HG03095 (cell line): Measurements from ENCODE around the gene BMP6.

Experiments
- ATAC-seq: cut with Tn5 transposase; IDR thresholded peaks from one replicate; pipeline ENCODE4 v1.9.1; 2021; ENCODE audit warnings: moderate library complexity; ENCODE audit not compliant: unreplicated experiment

BMP6 gene

DNA sequence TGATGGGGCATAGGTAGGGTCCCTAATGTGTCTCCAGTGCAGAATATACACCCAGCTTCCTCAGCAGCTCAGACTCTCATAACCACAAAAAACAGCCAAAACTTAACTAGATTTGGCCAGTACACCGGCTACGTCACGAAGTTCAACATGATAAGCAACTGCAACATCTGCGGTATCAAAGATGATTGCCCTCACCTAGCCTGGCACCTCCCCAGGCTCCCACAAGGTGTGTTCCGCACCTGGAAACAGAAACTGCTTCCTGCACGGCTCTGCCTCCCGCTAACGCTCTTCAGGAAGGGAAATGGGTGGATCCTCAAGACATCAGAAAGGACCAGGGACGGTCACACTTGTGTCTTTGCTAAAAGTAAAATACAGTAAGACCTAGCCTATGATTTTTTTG lies 175.2 kb downstream of the BMP6 start:
- ATAC-seq = no peak

DNA sequence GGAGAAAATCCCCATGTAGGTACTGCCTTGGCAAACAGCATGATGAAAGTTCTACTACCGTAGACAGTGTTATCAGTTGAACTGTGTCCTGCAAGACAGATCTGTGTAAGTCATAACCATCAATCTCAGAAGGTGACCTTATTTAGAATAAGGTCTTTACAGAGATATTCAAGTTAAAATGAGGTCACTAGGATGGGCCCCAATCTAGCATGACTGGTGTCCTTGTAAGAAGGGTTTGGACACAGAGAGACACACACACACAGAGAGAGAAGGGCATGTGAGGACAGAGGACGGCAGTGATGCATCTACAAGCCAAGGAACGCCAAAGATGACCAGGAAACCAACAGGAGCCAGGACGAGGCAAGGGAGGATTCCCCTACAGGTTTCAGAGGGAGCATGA lies 175.9 kb downstream of the BMP6 start:
- no peak for ATAC-seq

DNA sequence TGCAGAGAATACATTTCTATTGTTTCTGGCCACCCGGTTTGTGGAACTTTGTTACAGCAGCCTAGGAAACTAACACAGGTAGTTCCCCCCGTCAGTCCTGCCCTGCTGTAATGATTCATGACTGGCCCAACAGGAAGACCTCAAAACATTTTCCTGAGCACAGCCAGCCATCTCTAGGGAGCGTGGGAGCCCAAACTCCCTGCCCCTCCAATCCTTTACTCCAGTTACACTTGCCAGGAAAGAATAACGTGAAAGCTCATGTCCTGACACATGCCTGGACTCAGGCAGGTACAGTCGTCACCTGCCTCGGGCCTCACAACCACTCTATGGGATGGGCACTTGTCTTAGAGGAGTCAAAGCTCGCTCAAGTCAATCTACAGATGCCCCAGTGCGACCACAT lies 176.3 kb downstream of the BMP6 start:
- no peak for ATAC-seq

DNA sequence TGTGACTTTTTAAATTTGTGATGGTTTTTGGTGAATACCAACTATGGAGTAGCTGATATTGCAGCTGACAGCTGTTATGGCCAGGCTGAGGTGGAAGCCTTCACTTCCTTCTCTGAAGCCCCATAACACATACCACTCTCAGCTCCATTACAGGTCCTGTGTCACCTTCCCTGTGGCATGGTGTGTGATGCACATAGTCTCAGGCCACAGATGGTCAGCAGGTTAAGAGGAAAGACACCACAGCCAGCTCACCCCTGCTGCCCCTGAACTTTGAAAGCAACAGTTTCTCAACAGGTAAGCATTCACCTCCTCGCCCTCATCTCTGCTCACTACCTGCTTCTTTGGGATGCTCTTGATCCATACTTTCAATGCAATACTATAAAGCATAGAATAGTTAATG lies 177.0 kb downstream of the BMP6 start:
- no peak for ATAC-seq

DNA sequence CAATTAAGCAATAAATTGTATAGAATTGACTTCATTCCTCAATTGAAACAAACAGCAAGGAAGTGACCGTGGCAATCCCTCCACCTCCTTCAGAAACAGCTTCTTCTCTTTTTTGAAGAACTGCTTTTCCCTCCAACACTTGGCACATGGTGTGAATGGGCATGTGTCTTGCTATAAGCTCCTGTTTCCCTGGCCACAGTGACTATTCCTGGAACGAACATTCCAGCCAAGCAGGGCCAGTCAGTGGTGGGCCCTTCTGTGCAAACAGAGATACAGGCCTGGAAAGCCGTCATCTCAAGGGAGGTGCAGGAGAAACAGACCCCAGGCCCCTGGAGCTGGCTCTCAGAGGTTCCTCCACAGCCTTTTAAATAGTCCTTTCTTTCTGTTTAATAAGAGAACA lies 177.8 kb downstream of the BMP6 start:
- ATAC-seq = no peak

DNA sequence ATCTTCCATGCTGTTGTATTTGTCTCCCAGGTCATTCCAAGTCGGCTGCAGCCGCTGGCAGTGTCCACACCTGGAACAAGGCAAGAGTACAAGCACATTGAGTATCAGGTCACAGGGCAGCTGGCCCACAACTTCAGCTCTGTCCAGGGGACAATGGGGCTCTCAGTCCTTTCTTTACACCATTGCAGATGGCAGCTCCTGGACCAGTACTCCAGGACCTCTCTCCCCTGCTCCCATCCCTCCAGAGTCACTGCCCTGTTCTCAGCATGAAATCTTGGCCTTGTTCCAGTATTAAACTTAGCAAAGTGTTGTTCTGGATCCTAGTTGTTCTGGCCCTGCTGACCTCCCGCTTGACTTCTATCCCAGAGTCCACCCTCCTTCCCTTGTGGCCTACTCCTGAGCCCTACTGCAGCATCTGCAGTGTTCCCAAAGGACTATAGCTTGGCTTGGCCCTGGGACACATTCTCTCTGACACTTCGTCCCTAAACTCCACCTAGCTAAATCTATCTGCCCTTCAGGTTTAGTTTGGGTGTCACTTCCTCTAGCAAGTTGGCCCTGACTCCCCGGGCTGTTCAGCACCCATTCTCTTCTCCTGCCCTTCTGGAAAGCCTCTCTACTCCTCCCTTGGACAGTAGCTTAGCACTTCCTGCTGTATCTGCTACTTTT lies 178.9 kb downstream of the BMP6 start:
- ATAC-seq = no peak

DNA sequence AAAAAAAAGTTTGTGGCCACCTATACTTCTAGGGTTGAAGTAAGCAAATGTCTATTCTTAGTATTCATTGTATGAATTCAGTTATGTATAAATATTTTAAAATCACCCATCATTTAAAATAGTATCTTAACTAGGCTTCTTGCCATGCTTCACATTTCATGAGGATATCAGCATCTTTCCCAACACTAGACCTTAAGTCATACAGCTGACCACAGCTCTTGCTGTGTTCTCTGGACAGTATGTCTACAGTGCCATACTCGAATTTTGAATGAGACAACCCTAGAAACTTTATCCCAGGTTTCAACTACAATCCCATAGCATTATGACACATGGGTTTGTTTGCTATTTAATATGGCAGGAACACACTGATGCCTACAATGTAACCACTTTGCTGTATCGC lies 179.5 kb downstream of the BMP6 start:
- no peak for ATAC-seq

DNA sequence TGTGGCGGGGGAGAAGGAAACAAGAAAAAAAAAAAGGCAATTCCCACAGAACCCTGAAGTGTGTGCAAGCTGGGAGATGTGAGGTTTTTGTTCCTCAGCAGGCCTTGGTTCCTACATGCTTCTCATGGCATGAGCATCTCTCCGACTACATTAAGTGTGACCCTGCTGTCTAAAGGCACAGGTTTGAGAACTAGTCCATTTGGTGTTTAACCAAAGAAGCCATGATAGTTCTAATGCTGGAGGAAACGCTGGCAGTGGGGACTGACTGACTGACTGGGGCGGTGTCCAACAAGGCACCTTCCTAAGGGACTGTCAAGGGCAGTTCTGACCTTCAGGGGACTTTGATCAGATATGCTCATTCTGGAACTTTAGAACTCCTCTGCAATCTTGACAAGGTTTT lies 180.8 kb downstream of the BMP6 start:
- ATAC-seq = no peak

DNA sequence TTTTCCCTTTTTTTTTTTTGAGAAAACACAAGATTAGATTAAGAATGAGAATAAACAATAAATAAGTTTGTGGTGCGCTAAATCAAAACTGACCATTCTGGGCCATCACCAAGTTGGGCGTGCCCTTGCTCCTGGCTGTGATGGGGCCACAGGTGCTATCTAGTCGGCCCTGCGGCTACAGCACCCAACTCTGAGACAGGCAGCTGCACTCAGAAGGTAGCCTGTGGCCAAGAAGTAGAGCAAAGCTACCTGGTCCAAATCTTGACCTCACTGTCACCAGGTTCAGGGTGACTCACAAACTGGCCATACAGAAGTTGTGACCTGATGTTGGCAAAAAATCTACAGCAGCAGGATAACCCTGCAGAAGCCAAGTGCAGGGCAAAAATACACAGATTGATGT lies 181.3 kb downstream of the BMP6 start:
- no peak for ATAC-seq

DNA sequence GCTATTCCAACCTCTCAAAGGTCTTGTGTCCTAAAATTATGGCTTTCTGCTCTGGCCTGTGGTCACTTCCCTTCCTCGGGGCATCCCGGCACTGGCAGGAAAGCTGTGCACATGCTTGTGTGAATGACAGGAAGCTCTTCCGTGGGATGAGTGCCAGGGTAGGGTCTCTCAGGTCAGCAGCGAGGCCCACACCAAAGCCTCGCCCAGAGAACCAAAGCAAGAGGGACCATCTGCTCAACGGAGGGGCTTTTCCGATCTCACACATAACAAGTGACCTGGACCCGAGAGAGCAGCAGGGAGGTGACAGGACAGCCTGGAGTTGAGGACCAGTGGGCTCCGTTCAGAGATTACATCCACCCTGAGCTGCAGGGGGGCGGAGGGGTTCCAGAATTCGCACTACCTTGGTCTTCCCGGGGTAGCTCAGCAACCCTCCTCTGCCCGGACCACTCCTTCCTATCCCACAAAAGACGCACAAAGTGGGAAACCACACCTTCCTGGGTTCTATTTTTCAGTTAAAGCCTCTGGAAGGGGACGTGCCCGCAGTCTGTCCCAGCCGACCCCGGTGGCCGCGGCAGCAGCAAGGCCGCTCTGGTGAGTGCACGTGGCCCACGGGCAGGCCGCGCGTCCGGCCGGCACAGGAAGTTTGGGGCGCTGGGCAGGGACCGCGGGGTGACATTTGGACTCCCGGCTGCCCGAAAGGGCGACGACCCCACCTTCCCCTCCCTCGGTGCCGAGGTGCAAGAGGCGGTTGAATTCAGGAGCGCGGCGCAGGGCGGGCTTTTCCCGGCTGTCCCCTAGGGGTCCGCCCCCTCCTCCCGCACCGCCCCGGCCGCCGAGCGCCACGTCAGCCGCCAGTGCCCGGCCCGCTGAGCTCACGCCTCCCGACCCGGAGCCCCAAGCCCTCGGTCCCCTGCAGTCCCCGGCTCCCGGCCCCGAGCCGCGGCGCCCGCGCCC lies 183.7 kb downstream of the BMP6 start:
- peak; percentile 20 for ATAC-seq

DNA sequence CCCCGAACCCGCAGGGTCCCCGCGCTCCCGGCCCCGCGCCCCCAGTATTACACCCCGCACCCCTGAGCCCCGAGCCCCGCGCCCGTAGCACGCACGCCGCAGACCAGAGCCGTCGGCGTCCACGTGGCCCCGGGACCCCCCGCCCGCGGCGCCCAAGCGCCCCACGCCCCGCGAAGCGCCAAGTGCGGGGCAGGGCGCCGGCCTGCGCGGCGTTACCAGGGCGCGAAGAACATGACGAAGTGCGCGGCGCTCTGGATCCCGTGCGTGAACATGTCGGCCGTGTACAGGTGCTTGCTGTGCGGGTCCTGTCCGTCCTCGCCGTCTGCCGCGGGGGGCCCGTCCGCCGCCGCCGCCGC lies 184.4 kb downstream of the BMP6 start:
- no peak for ATAC-seq

DNA sequence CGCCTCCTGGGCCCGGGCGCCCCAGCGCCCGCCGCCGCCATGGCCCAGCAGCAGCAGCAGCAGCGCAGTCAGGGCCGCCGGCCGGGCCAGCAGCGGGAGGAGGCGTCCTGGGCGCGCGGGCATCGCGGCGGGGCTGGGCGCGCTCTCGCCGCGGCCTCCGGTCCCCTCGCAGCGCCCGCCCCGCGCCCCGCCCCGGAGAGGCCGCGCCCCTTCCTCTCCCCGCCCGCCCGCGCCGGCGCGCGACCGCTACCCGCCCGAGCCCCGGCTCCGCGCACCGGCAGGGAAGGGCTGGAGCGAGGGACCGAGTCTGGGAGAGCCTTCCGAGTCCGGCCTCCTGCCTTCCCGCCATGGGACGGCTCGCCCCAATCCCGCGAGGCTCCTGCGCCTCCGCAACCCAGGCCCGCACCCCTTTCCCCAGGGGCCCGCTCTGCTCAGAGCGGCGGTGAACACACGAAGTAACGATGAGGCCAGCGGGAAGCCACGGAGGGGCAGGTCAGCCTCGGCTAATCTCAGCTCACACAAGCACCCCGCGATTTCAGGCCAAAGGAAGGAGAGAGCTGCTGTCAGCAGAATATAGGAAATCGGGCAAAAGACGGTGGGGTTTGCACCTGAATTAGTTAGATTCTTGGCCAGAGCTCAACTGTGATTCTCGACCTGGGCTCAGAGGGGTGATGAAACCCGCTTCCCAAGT lies 184.9 kb downstream of the BMP6 start, which contains the start of gene TXNDC5:
Gene TXNDC5 (minus strand): TSS at position 135 of the 691 bp plus-strand sequence. CDS start 12 bp downstream, at position 123.
- ATAC-seq = peak; percentile 68

DNA sequence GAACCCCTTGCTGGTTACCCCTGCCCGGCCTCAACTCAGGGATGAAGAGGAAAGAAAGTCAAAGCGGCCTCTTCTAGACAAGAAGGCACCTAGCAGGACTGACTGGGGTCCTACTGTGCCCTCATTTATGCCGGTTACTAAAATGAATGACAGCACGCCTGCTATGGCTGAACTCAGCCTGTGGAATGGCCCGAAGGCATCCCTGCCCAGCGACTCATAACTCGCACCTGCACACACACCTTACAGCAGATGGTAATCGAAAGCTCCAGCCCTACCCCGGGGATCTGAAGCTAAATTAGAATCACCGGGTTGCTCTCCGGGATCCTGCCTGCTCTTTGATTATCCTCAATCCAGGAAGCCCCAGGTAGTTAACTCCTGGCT lies 185.4 kb downstream of the BMP6 start:
- ATAC-seq = no peak

DNA sequence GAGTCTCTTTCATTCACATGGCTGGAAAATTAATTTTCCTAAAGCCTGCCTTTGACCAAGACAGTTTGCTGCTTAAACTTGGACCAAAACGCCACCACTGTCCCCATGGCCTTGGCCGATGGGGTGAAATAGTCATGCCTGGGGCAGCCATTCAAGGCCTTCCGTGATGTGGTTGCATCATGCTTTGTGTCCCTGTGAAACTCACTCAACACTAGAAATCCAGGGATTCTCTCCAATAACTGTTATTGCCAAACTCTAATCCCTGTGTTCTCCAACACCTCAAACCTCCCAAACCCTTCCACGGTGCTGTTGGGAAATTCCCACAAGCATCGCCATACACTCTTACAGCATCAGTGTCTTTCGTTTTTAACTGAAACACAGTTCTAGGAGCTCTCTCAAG lies 186.1 kb downstream of the BMP6 start:
- no peak for ATAC-seq

DNA sequence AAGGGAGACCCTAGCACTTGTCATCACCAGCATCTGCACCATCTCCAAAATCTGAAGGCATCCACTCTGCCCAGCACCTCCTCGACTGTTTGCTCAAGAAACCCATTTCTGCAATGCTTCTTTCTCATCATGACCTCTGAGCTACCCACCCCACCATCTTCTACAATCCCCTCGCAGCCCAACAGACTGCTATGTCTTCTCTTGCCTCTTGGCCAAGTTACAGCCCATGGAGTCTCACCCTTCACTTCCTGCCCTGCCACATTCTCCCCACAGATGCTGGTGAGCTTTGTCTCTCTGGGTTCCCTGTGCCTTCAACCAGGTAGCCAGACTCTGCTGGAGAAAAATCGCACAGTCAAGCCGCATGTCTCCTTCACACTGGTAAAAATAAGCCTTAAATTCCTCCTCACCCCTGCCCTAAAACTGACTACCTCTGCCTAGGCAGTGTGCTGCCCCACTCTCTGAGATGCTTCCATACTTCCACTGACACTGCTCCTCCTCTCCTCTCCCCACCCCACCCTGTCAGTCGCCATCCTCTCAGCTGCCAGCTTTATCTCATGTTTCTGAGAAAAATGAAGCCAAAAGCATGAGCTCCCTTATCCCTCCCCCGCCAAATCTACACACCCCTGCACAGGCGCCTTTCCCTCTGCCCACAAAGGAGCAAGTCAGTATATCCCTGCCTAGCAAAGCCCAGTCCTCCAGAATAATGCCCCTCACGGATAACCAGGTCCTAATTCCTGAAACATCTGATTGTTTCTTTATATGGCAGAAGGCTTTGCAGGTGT lies 187.0 kb downstream of the BMP6 start:
- ATAC-seq = no peak

DNA sequence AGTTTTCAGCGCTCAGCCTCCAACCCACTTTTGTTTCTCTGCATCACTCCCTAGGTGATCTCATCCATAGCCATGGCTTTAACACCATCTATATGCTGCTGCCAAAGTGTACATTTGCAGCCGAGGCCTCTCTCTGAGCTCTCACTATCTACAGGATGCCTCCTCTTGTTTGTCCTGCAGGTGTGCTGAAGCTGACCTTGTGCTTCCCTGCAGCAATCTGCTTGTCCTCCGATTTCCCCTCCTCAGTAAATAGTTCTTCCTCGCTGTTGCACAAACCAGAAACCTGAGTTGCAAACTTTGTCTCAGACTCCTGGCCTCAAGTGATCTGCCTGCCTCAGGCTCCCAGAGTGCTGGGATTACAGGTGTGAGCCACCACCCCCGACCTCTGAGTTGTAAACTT lies 188.4 kb downstream of the BMP6 start:
- ATAC-seq = no peak

DNA sequence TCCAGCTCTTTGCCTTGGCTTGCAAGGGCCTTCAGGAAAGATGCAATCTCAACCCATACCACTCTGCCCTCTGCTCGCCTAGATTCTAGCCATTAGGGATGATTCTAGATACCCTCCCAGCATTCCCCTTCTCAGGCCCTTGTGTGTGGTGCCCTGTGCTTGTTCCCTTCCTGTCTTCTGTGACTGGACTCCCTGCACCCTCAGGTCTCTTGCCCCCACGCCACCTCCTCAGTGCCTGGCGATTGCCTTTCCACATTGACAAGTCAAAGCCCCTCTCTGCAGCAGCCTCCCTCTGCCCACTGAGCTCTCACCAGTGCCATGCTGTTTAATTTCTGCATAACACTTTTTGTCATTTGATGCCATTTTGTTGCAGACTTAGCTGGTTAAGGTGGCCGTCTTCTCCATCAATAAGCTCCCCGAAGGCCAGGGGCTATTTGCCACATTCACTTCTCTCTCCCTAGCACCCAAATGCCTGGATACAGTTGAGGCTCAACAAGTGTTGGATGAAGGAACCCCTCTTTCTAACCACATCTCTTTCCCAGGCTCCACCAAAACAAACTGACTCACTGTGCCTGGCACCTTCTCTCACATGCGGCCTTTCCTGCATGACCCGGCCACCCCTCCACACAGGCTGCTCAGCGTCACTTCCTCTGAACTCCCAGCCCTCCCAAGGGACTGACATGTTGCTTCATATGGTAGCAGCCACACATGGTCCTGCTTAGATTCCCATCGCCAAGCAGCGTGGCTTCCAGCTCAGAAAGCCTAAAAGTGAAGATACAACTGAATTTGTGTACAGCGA lies 189.3 kb downstream of the BMP6 start:
- ATAC-seq = no peak

DNA sequence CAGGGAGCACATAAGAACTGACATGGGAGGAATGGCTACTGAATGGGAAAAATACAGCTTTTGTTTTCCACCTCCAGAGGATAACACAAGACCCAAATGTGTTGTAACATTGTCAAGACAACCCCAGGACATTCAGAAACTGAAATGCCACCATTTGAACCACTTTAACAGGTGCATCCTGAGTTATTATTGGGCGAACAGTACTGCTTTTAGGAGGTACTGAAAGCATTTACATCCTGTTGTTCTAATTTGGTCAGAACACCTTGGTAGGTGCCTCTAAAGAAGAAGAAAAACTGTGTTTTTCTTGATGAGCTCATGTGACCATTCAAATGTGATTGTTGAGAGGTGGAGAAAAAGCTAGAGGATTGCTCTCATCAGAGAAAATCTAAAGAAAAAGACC lies 191.1 kb downstream of the BMP6 start:
- peak; percentile 90 for ATAC-seq

DNA sequence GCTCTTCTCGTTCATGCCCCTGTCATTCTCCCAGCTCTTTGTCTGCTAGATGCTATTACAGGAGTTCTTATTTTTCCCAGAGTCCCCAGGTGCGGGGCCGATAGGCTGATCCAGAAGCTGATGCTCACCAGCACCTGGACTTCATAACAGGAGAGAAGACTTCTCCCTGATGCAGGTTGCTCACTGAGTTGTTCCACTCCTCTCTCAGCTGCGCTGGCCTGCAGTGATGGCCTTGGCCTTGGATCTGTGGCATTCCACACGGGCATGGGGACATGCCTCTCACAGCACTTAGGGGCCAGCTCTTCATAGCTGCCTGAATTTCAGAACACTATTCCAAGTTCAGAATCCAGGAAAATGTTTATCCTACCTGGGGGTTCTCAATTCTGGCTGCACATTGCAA lies 191.8 kb downstream of the BMP6 start:
- ATAC-seq = no peak

DNA sequence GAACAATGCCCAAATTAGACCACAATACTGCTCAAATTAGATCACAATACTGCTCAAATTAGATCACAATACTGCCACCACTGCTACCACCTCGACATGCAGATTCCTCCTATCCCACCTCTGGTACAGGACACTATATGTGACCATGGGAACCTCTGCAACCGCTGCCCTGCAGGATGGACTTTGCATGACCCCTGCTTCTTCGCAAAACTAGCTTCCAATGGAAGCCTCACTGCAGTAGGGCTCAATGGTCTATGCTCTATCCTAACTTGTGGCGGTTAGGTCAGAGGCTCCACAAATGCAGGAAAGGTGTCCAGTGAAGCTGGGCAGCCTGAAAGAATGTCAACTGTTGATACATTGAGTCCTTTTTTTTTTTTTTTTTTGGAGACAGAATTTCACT lies 192.5 kb downstream of the BMP6 start:
- ATAC-seq = no peak
